HEK293 (cell line): ENCODE measurements around the gene RIGI.

Experiments
- CTCF ChIA-PET: fragments of 350-600 bp; formaldehyde crosslinking; extraction: SDS; loops from one replicate; lab custom pipeline; 2021; ENCODE audit warnings: antibody characterized with exemption; lab: Yijun Ruan, JAX
- POLR2A ChIA-PET: fragments of 300-600 bp; formaldehyde crosslinking; extraction: SDS; loops from one replicate; lab custom pipeline; 2020; ENCODE audit warnings: antibody characterized with exemption, inconsistent platforms; lab: Yijun Ruan, JAX
- H3K27ac ChIP-seq: fragments of 200-500 bp; sonication (Bioruptor generic); 2 replicates; pipeline ENCODE4 v1.5.1; 2014; ENCODE audit warnings: low read depth, low read length, control low read depth, inconsistent platforms; ENCODE audit errors: extremely low read depth
- H3K36me3 ChIP-seq, 2 experiments: fragments of 200-500 bp in 1 of 2; sonication (Bioruptor generic) in 1 of 2; 1 replicate in 1 of 2; 2 replicates in 1 of 2; pipeline ENCODE4 v1.5.1; 2014 to 2017; ENCODE audit warnings: inconsistent platforms in 2 of 2, low read length in 2 of 2; ENCODE audit not compliant: control insufficient read depth in 2 of 2, insufficient read depth in 1 of 2
- H3K4me1 ChIP-seq: fragments of 200-500 bp; sonication (Bioruptor generic); 2 replicates; pipeline ENCODE4 v1.5.1; 2014; ENCODE audit warnings: mild to moderate bottlenecking, low read length, inconsistent platforms; ENCODE audit not compliant: control insufficient read depth, insufficient read depth
- H3K4me3 ChIP-seq: 2 replicates; pipeline ENCODE4 v1.5.1; 2011; ENCODE audit warnings: low read depth, mild to moderate bottlenecking, control low read depth, low read length, moderate library complexity
- H3K9me3 ChIP-seq: fragments of 200-500 bp; sonication (Bioruptor generic); 2 replicates; pipeline ENCODE4 v1.5.1; 2014; ENCODE audit warnings: low read depth, low read length, inconsistent platforms; ENCODE audit not compliant: control insufficient read depth, insufficient read depth
- ATF2 ChIP-seq: fragments of 450-650 bp; formaldehyde crosslinking; IDR thresholded peaks from 2 replicates; pipeline ENCODE4 v1.5.1; 2016; ENCODE audit warnings: missing biosample characterization, missing genetic modification characterization, low read depth
- KLF9 ChIP-seq: fragments of 450-650 bp; formaldehyde crosslinking; IDR thresholded peaks from 2 replicates; pipeline ENCODE4 v1.5.1; 2016; ENCODE audit warnings: missing biosample characterization, missing genetic modification characterization, low read depth
- MYNN ChIP-seq: fragments of 450-650 bp; formaldehyde crosslinking; IDR thresholded peaks from 2 replicates; pipeline ENCODE4 v1.5.1; 2016; ENCODE audit warnings: missing biosample characterization, missing genetic modification characterization, borderline replicate concordance
- SCRT1 ChIP-seq: fragments of 450-650 bp; formaldehyde crosslinking; IDR thresholded peaks from 2 replicates; pipeline ENCODE4 v1.5.1; 2016; ENCODE audit warnings: missing biosample characterization, missing genetic modification characterization, borderline replicate concordance
- SP3 ChIP-seq: fragments of 450-650 bp; formaldehyde crosslinking; IDR thresholded peaks from 2 replicates; pipeline ENCODE4 v1.5.1; 2016; ENCODE audit warnings: missing biosample characterization, missing genetic modification characterization
- SP7 ChIP-seq: fragments of 450-650 bp; formaldehyde crosslinking; IDR thresholded peaks from 2 replicates; pipeline ENCODE4 v1.5.1; 2016; ENCODE audit warnings: missing biosample characterization, missing genetic modification characterization
- YY2 ChIP-seq: fragments of 450-650 bp; formaldehyde crosslinking; IDR thresholded peaks from 2 replicates; pipeline ENCODE4 v1.5.1; 2016; ENCODE audit warnings: missing biosample characterization, missing genetic modification characterization
- ZBTB10 ChIP-seq: fragments of 450-650 bp; formaldehyde crosslinking; IDR thresholded peaks from 2 replicates; pipeline ENCODE4 v1.5.1; 2016; ENCODE audit warnings: missing biosample characterization, missing genetic modification characterization
- ZFP3 ChIP-seq: fragments of 450-650 bp; formaldehyde crosslinking; IDR thresholded peaks from 2 replicates; pipeline ENCODE4 v1.5.1; 2016; ENCODE audit warnings: low read depth, missing biosample characterization, missing genetic modification characterization
- ZNF112 ChIP-seq: fragments of 450-650 bp; formaldehyde crosslinking; IDR thresholded peaks from 2 replicates; pipeline ENCODE4 v1.5.0; 2017; ENCODE audit warnings: missing biosample characterization, missing genetic modification characterization
- ZNF202 ChIP-seq: fragments of 450-650 bp; formaldehyde crosslinking; IDR thresholded peaks from 2 replicates; pipeline ENCODE4 v1.5.1; 2016; ENCODE audit warnings: missing biosample characterization, missing genetic modification characterization, borderline replicate concordance
- ZNF214 ChIP-seq: fragments of 450-650 bp; formaldehyde crosslinking; IDR thresholded peaks from 2 replicates; pipeline ENCODE4 v1.5.1; 2017; ENCODE audit warnings: missing biosample characterization, mild to moderate bottlenecking, missing genetic modification characterization, borderline replicate concordance
- ZNF23 ChIP-seq: fragments of 450-650 bp; formaldehyde crosslinking; IDR thresholded peaks from 2 replicates; pipeline ENCODE4 v1.5.1; 2016; ENCODE audit warnings: missing biosample characterization, missing genetic modification characterization, borderline replicate concordance
- ZNF274 ChIP-seq, 2 experiments: fragments of 200-500 bp in 1 of 2; fragments of 450-650 bp in 1 of 2; sonication (Bioruptor generic) in 1 of 2; formaldehyde crosslinking in 1 of 2; IDR thresholded peaks; 2 replicates each; pipeline versions ENCODE4 v1.5.1 to v1.6.1; 2014 to 2016; ENCODE audit warnings: borderline replicate concordance in 1 of 2, inconsistent platforms in 1 of 2, low read length in 1 of 2, missing biosample characterization in 1 of 2, missing genetic modification characterization in 1 of 2
- ZNF398 ChIP-seq: fragments of 450-650 bp; formaldehyde crosslinking; IDR thresholded peaks from 2 replicates; pipeline ENCODE4 v1.5.1; 2017; ENCODE audit warnings: missing biosample characterization, missing genetic modification characterization
- ZNF416 ChIP-seq: fragments of 450-650 bp; formaldehyde crosslinking; IDR thresholded peaks from 2 replicates; pipeline ENCODE4 v1.5.1; 2016; ENCODE audit warnings: missing biosample characterization, missing genetic modification characterization
- ZNF510 ChIP-seq: fragments of 450-650 bp; formaldehyde crosslinking; IDR thresholded peaks from 2 replicates; pipeline ENCODE4 v1.5.1; 2018; ENCODE audit warnings: mild to moderate bottlenecking, missing genetic modification characterization, missing biosample characterization; ENCODE audit not compliant: insufficient replicate concordance
- ZNF555 ChIP-seq: fragments of 450-650 bp; formaldehyde crosslinking; conservative IDR thresholded peaks from 2 replicates; pipeline ENCODE4 v1.5.1; 2017; ENCODE audit warnings: missing biosample characterization, mild to moderate bottlenecking, missing genetic modification characterization, inconsistent platforms
- ZNF571 ChIP-seq: fragments of 450-650 bp; formaldehyde crosslinking; IDR thresholded peaks from 2 replicates; pipeline ENCODE4 v1.5.0; 2017; ENCODE audit warnings: missing biosample characterization, missing genetic modification characterization
- ZNF596 ChIP-seq: fragments of 450-650 bp; IDR thresholded peaks from 2 replicates; pipeline ENCODE4 v1.5.0; 2018; ENCODE audit warnings: missing biosample characterization, mild to moderate bottlenecking, missing genetic modification characterization, moderate library complexity
- ZNF664 ChIP-seq: fragments of 450-650 bp; formaldehyde crosslinking; IDR thresholded peaks from 2 replicates; pipeline ENCODE4 v1.5.1; 2016; ENCODE audit warnings: missing biosample characterization, missing genetic modification characterization
- ZSCAN16 ChIP-seq: fragments of 450-650 bp; formaldehyde crosslinking; IDR thresholded peaks from 2 replicates; pipeline ENCODE4 v1.5.1; 2016; ENCODE audit warnings: missing biosample characterization, missing genetic modification characterization
- TF ChIP-seq, protein P1 (sequence below): fragments of 450-650 bp; formaldehyde crosslinking; IDR thresholded peaks from 2 replicates; pipeline ENCODE4 v1.5.1; 2017; ENCODE audit warnings: missing biosample characterization, missing genetic modification characterization

The RIGI gene

DNA sequence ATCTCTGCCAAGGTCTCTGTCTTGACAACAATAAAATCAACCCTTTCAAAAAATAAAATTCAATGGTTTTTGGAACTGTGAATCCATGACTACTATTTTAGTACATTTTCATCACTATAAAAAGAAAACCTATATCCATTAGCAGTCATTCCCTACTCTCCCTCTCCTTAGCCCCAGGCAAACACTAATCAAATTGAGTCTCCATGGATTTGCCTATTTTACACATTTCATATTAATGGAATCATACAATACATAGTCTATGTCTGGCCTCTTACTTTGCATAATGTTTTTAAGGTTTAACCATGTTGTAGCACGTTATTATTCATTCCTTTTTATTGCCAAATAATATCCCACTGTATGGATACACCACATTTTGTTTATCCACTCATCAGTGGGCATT lies 24.1 kb downstream of the RIGI start:
- no peaks in the 10 kb centered on the region for H3K4me1 ChIP-seq
- H3K4me3 ChIP-seq = no peak overlapping the region
- H3K36me3 ChIP-seq = peaks cover 0 to 4% of the 10 kb centered on the region in 2 experiments; a peak in 1 of 3 replicates
- ChIA-PET POLR2A (no interaction called here), CTCF (no interaction called here)
- no peak for TF ChIP-seq ZNF596 (tag by site-specific recombination)
- no peak for TF ChIP-seq ZNF214 (tag by site-specific recombination)
- TF ChIP-seq ZNF555 (tag by site-specific recombination) = no peak
- TF ChIP-seq ZNF274 (IDR thresholded peaks at IDR 0.05; ENCODE audit: low read length) = no peak
- no peak for TF ChIP-seq ZNF274 (tag by site-specific recombination; IDR thresholded peaks at IDR 0.05; ENCODE audit: borderline replicate concordance)
- TF ChIP-seq ZNF398 = no peak
- TF ChIP-seq ZNF202 (tag by site-specific recombination) = no peak
- no peaks in the 10 kb centered on the region for H3K9me3 ChIP-seq
- H3K27ac ChIP-seq = no peak overlapping the region

DNA sequence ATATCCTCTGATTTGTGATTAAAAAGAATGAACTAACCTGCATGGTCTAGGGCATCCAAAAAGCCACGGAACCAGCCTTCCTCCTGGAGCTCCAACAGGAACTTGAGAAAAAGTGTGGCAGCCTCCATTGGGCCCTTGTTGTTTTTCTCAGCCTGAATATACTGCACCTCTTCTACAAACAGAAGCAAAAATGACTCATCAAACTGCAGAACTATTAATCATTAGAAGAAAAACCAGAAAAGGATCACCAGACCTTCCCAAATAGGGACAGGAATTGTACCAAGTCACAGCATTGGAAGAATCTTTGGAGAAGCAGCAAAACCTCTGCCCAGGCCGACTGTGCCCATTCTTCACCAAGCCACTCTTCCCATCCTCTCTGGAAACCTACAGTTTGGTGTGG lies 25.2 kb downstream of the RIGI start:
- ChIA-PET POLR2A (no interaction called here), CTCF (interaction anchor here (0.6 to 0.7 kb wide), 2 partner anchors 79 to 559 kb away, joined by 3 read pairs; no protein-coding TSS in a partner anchor)
- H3K4me1 ChIP-seq = no peaks in the 10 kb centered on the region
- H3K9me3 ChIP-seq = no peaks in the 10 kb centered on the region
- H3K36me3 ChIP-seq = peaks cover 0 to 4% of the 10 kb centered on the region in 2 experiments; a peak in 1 of 3 replicates
- TF ChIP-seq SCRT1 (tag by site-specific recombination) (no peak), ZNF664 (tag by site-specific recombination) (no peak), ZNF571 (tag by site-specific recombination) (no peak), SP3 (no peak), ZNF510 (tag by site-specific recombination) (no peak), ZFP3 (tag by site-specific recombination) (no peak), KLF9 (no peak), MYNN (no peak), ZBTB10 (no peak), ZNF23 (tag by site-specific recombination) (no peak), ZNF112 (tag by site-specific recombination) (no peak), ZNF416 (tag by site-specific recombination) (no peak), ZSCAN16 (tag by site-specific recombination) (no peak), SP7 (tag by site-specific recombination) (no peak), YY2 (tag by site-specific recombination) (no peak), ATF2 (no peak)
- TF ChIP-seq, protein P1, sequence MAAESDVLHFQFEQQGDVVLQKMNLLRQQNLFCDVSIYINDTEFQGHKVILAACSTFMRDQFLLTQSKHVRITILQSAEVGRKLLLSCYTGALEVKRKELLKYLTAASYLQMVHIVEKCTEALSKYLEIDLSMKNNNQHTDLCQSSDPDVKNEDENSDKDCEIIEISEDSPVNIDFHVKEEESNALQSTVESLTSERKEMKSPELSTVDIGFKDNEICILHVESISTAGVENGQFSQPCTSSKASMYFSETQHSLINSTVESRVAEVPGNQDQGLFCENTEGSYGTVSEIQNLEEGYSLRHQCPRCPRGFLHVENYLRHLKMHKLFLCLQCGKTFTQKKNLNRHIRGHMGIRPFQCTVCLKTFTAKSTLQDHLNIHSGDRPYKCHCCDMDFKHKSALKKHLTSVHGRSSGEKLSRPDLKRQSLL (tag by site-specific recombination) = no peak
- H3K27ac ChIP-seq = no peak overlapping the region
- no peak overlapping the region for H3K4me3 ChIP-seq
